ENCODE data around the gene SBF2. TPM values are rescaled to one million over a fixed set of nuclear protein-coding genes. Genes with fewer than 3 reads are reported as not detected.

Gene SBF2
- total RNA-seq, 2 experiments from 2014 or later, result 7.0 to 7.1 TPM

DNA sequence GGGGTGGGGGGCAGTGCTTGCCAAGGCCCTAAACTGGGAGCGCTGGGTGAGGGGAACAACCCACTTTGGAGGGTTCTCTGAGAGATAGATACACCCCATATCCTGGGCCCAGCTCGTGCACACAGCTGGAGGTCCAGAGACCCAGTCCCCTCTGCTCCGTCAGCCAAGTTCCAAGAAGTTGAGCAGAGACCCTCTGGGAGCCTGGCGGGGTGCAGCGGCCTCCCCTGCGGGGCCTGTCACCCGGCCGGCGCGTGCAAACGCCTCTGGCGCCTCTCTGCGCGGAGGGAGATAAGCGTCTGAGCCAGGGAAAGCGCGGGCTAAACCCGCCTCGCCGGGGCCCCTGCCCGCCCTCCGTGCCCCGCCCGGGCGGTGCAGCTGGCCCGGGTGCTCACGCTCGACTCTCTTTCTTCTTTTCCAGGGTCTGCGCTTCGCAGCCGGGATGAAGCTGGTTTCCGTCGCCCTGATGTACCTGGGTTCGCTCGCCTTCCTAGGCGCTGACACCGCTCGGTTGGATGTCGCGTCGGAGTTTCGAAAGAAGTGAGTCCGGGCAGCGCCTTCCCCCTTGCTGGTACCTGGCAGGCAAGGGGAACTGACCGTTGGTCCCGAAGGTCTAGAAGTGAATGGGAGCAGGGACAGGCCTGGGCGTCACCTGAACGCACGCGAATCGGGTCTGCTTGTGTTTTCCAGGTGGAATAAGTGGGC is 11.4 kb upstream of the SBF2 start:
- peaks cover 38% of the 10 kb centered on the region for H3K4me1 Mint-ChIP-seq (ENCODE audit: low read depth)

DNA sequence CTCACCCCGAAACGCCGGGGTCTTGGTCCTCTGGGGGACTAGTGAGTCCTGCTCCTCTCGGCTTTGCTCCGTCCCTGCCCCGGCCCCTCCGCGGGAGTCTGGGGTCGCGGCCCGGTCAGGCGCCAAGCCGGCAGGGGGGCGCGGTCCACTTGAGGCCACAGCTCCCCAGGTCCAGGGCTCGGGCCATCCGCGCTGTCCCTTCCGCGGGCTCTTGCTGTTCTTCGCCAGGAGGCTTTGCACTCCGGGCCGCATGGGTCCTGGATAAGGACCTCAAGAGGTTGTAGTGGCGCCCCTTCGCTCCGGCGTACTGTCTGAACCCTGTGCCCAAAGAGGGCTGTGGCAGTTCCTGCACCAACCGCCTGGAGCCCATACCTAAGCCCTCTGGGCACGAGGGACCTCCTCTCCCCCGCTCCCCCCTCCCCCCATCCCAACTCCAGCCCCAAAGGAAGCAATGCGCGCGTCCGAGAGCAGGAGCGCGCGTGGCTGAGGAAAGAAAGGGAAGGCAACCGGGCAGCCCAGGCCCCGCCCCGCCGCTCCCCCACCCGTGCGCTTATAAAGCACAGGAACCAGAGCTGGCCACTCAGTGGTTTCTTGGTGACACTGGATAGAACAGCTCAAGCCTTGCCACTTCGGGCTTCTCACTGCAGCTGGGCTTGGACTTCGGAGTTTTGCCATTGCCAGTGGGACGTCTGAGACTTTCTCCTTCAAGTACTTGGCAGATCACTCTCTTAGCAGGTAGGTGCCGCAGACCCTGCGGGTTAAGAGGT is 10.7 kb upstream of the SBF2 start, which contains the start of gene ADM:
TSS of gene ADM (plus strand) at position 579 of the 767 bp plus-strand sequence. CDS start 628 bp downstream, outside the sequence.
- Mint-ChIP-seq H3K4me1 (ENCODE audit: low read depth) (peaks cover 39% of the 10 kb centered on the region), H3K4me3 (peak within 1 kb of the TSS; percentile 89), H3K9me3 (no peaks in the 10 kb centered on the region), H3K27ac (no peak within 1 kb of the TSS), H3K36me3 (peaks cover 2% of the 10 kb centered on the region), H3K27me3 (peaks cover 47% of the 10 kb centered on the region)
- ChIA-PET POLR2A (interaction anchor here (1.0 to 3.5 kb wide), 3 partner anchors 10 to 1622 kb away, joined by 3 to 18 read pairs (median 6); partner anchors contain the start of genes RPL27A and TRIM66), CTCF (interaction anchor here (0.7 to 4.7 kb wide), 18 partner anchors 8 to 691 kb away, joined by 3 to 58 read pairs (median 4); no protein-coding TSS in a partner anchor)
- intact Hi-C loops (cut with micrococcal nuclease), result loop anchor here (1.0 to 10.0 kb wide), 7 partner anchors 8 to 1620 kb away; partner anchors contain the start of genes AMPD3, RPL27A, TRIM66 and WEE1
- DNase-seq, result peak; percentile 56

More for the DNA sequence above, 11.4 kb upstream of the SBF2 start:
- DNase-seq, result peak; percentile 38
- Mint-ChIP-seq H3K36me3 (peaks cover 2% of the 10 kb centered on the region), H3K9me3 (no peaks in the 10 kb centered on the region), H3K4me3 (peak overlapping the region; percentile 89), H3K27me3 (peaks cover 47% of the 10 kb centered on the region), H3K27ac (no peak overlapping the region)
- intact Hi-C loops (cut with micrococcal nuclease), result loop anchor here (1.0 to 10.0 kb wide), 5 partner anchors 61 to 1621 kb away; partner anchors contain the start of genes AMPD3, RPL27A, TRIM66 and ZNF143
- POLR2A ChIA-PET, result interaction anchor here (1.0 to 3.5 kb wide), 2 partner anchors 547 to 1623 kb away, joined by 3 to 18 read pairs; partner anchors contain the start of genes RPL27A and TRIM66
- CTCF ChIA-PET, result interaction anchor here (0.8 to 4.7 kb wide), 9 partner anchors 8 to 546 kb away, joined by 3 to 58 read pairs (median 8); no protein-coding TSS in a partner anchor

DNA sequence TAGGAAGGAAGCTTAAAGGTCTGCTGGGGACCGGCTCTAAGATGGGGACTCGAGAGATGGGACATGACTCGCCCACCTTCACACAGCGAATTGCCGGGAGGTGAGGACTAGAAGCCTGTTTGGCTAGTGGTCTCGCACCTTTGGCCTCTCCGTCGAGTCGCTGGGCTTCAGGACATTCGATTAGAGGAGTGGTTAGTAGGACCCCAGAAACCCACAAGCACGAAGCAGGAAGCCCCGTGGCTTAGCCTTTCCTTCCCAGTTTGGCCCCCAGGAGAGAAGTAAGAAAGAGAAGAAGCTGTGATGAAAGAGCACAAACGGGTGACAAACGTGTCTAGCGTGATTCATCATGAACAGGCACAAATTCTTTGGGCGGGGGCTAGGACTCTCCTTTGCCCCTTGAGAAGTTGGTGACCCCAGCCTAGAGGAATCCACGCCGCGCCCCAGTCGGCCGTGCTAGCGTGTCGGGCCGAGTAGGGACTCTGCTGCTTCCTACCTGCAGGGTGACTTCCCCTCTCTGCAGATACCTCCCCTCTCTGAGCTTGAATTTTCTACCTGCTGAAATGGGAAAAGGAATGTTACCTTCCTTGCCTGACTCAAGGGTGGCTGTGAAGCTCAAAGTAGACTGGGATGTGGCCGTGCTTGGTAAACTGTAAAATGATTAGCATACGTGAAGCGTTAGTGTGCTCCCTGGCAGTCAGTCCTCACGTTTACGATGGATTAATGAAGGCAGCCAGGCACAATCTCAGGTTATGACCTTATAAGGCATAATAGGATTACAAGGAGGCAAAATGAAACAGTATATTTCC is 9.7 kb upstream of the SBF2 start:
- Mint-ChIP-seq H3K27me3 (peaks cover 42% of the 10 kb centered on the region), H3K4me1 (ENCODE audit: low read depth) (peaks cover 35% of the 10 kb centered on the region), H3K4me3 (peak overlapping the region; percentile 89), H3K27ac (peak overlapping the region; percentile 6), H3K9me3 (no peaks in the 10 kb centered on the region), H3K36me3 (peaks cover 2% of the 10 kb centered on the region)
- ChIA-PET CTCF (interaction anchor here (0.7 to 4.7 kb wide), 18 partner anchors 7 to 691 kb away, joined by 3 to 58 read pairs (median 4); no protein-coding TSS in a partner anchor), POLR2A (interaction anchor here (0.6 to 3.5 kb wide), 4 partner anchors 9 to 844 kb away, joined by 3 to 18 read pairs (median 4); no protein-coding TSS in a partner anchor)
- intact Hi-C loops (cut with micrococcal nuclease), result loop anchor here (1.0 to 10.0 kb wide), 3 partner anchors 7 to 1619 kb away; partner anchors contain the start of genes RPL27A, TRIM66 and WEE1
- peak; percentile 47 for DNase-seq

DNA sequence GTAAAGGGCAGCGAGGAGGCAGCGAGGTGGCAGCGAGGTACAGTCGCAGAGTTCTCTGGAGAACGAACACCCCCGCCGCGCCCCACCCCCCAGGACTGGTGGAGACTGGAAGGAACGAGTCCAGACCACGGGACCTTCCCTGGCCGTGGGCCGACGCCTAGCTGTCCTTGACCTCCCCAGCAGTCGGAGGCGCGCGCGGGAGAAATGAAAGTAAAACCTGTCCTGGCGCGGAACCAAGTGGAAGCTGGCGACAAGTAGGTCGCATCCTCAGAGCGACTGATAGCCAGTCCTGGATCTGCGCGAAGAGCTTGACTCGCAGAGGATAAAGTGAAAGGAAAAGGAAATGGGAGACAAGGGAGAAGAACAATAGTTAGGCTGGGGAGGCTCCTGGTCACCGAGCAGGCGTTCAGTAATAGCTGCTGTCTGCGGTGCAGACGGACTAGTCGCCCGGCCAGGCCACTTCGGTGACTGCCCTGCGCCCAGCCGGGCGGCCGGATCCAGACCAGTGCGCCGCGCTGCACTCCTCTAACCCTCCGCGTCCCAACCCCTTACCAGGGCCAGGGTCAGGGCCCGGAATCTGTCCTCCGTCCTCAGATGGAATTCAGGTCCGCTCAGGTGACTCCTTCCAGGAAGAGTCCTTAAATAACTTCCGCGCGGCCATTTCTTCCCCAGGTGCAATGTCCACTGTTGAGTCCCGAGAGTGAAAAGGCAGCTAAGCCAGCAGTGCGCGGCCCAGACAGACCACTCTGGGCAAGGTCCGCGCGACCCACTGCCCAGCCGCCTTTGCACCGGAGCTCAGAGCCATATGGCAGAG is 8.9 kb upstream of the SBF2 start:
- Mint-ChIP-seq H3K36me3 (peaks cover 2% of the 10 kb centered on the region), H3K27ac (peak overlapping the region; percentile 9), H3K4me3 (peak overlapping the region; percentile 89), H3K27me3 (peaks cover 45% of the 10 kb centered on the region), H3K9me3 (no peaks in the 10 kb centered on the region), H3K4me1 (ENCODE audit: low read depth) (peaks cover 37% of the 10 kb centered on the region)
- CTCF ChIA-PET, result interaction anchor here (0.8 to 4.0 kb wide), 11 partner anchors 19 to 690 kb away, joined by 3 to 26 read pairs (median 4); no protein-coding TSS in a partner anchor
- intact Hi-C loops (cut with micrococcal nuclease), result loop anchor here (10.0 kb wide), 1 partner anchor 1618 kb away; the partner anchor contains the start of genes RPL27A and TRIM66
- POLR2A ChIA-PET, result interaction anchor here (1.2 to 3.5 kb wide), 3 partner anchors 8 to 843 kb away, joined by 3 to 18 read pairs (median 6); no protein-coding TSS in a partner anchor
- DNase-seq, result peak; percentile 79

DNA sequence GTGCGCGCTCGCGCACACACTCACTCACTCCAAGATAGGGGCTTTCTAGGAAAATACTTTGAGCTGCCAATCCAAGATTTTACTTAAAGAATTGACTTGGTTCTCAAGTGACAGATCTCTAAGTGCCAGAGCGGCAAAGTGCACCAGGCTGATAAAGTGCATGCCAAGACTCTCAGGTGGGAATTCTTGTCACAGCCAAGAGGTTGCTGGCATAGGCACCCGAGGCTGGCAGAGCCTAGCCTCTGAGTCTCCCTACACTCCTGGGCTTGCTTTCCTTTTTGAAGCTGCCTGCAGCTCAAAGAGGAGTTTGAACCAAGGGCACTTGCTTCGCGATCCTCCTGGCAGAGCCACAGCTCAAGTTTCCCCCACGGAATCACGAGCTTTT is 8.3 kb upstream of the SBF2 start:
- Mint-ChIP-seq H3K27me3 (peaks cover 49% of the 10 kb centered on the region), H3K36me3 (peaks cover 2% of the 10 kb centered on the region), H3K4me3 (peak overlapping the region; percentile 89), H3K4me1 (ENCODE audit: low read depth) (peaks cover 39% of the 10 kb centered on the region), H3K9me3 (no peaks in the 10 kb centered on the region), H3K27ac (no peak overlapping the region)
- CTCF ChIA-PET, result interaction anchor here (1.1 to 1.6 kb wide), 5 partner anchors 19 to 689 kb away, joined by 3 to 10 read pairs (median 5); no protein-coding TSS in a partner anchor
- POLR2A ChIA-PET, result no interaction called here
- no peak for DNase-seq
- intact Hi-C loops (cut with micrococcal nuclease), result loop anchor here (10.0 kb wide), 1 partner anchor 1618 kb away; the partner anchor contains the start of genes RPL27A and TRIM66

DNA sequence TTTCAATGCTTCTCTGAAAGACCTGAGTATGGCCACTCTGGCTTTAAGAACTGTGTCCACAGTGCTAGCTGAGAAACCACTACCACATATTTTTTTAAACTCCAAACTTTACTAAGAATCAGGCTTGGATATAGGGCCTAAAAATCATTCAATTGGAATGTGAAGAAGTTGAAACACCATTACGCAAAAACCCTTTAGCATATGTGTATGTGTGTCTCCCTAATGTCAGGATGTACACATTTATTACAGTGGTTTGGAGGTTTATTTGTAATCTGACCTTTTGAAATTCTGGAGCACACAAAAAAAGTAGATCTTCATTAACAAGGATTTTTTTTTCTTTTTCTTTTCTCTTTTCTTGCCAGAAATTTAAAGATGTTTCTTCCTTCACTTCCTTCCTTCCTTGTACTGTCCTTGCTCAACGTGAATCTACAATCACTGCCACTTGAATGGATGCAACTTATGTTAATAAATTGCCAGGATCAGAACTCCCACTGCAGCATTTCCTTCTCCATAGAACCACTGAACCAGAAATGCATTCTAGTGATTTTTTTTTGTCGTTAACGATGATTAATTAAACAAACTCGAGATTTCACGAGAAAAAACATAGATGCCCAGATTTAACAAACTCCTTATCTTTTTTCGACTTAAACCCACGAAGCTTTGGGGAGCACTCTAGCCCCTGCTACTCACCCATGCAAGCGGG is 7.8 kb upstream of the SBF2 start:
- Mint-ChIP-seq H3K27ac (no peak overlapping the region), H3K36me3 (peaks cover 2% of the 10 kb centered on the region), H3K4me1 (ENCODE audit: low read depth) (peaks cover 36% of the 10 kb centered on the region), H3K9me3 (no peaks in the 10 kb centered on the region), H3K4me3 (peak overlapping the region; percentile 89), H3K27me3 (peaks cover 48% of the 10 kb centered on the region)
- ChIA-PET POLR2A (no interaction called here), CTCF (interaction anchor here (1.1 to 1.6 kb wide), 5 partner anchors 18 to 689 kb away, joined by 3 to 10 read pairs (median 5); no protein-coding TSS in a partner anchor)
- intact Hi-C loops (cut with micrococcal nuclease), result loop anchor here (10.0 kb wide), 1 partner anchor 1617 kb away; the partner anchor contains the start of genes RPL27A and TRIM66
- no peak for DNase-seq

DNA sequence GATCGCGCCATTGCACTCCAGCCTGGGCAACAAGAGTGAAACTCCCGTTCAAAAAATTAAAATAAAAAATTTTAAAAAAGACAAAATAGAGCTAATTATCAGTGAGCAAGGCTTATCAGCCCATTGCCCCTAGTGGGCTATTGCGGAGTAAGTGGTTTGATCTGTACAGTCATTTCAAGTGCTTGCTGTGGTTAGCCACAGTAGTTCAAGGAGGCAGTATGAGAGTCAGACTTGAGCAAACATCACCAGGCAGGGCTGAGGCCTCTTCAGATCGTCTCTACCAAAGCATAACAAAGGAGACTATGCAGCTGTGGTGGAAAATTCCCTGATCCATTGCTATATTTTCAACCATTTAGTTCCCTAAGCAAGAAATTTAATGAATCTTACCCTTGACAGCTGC is 4.3 kb upstream of the SBF2 start:
- CTCF ChIA-PET, result interaction anchor here (0.6 to 5.5 kb wide), 8 partner anchors 8 to 1690 kb away, joined by 3 to 58 read pairs (median 4); partner anchors contain the start of gene ADM
- Mint-ChIP-seq H3K4me3 (peak overlapping the region; percentile 10), H3K36me3 (peaks cover 2% of the 10 kb centered on the region), H3K4me1 (ENCODE audit: low read depth) (peaks cover 30% of the 10 kb centered on the region), H3K27ac (peak overlapping the region; percentile 52), H3K9me3 (no peaks in the 10 kb centered on the region), H3K27me3 (peaks cover 50% of the 10 kb centered on the region)
- peak; percentile 71 for DNase-seq
- intact Hi-C loops (cut with micrococcal nuclease), result loop anchor here (5.0 kb wide), 1 partner anchor 444 kb away; no protein-coding TSS in a partner anchor
- POLR2A ChIA-PET, result interaction anchor here (2.2 kb wide), 1 partner anchor 9 kb away, joined by 7 read pairs; no protein-coding TSS in a partner anchor

DNA sequence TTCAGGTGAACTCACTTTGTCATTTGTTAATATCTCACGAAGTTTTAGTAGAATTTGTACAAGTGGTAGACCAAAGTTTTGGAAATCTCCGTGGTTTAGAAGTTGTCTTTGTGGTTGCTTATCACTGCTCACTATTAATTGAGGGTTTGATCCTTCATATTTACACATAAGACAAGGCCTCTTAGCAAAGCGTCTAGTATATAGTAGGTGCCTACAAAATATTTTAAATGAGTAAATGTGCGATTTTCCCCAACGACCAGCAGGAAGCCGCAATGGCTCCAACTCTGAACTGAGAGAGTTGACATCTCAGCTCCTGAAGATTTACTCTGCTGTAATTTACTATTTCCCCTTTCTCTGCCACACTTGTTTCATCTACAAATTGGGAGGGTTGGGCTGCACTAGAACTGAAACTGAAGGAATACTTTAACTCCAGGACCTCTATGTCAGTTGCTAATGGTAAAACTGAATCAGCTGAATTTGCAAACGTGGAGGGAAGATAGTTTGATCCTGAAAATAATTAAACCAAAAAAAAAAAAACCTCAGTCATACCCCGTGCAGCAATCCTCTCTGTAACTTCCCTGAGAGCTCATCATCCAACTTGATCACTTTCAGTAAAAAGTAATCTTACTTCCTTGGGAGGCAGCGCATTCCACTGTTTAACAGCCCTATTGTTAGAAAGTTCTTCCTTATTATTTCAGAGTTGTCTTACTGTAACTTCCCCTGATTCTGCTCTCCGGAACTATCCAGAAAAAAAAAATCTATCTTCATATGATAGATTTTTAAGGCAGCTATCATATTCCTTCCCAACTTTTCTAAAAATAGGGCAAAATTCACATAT is 1.3 kb upstream of the SBF2 start:
- intact Hi-C loops (cut with micrococcal nuclease), result loop anchor here (2.0 to 5.0 kb wide), 2 partner anchors 14 to 447 kb away; no protein-coding TSS in a partner anchor
- no peaks in the 10 kb centered on the region for H3K36me3 Mint-ChIP-seq
- ChIA-PET POLR2A (interaction anchor here (1.9 kb wide), 1 partner anchor 8 kb away, joined by 6 read pairs; no protein-coding TSS in a partner anchor), CTCF (interaction anchor here (5.5 kb wide), 1 partner anchor 11 kb away, joined by 58 read pairs; the partner anchor contains the start of gene ADM)
- peaks cover 38% of the 10 kb centered on the region for H3K27me3 Mint-ChIP-seq
- no peak for DNase-seq
- no peak overlapping the region for H3K27ac Mint-ChIP-seq
- no peaks in the 10 kb centered on the region for H3K9me3 Mint-ChIP-seq
- peak overlapping the region; percentile 51 for H3K4me3 Mint-ChIP-seq
- peaks cover 43% of the 10 kb centered on the region for H3K4me1 Mint-ChIP-seq (ENCODE audit: low read depth)
